ENCODE measurements around the gene CHST11.

DNA sequence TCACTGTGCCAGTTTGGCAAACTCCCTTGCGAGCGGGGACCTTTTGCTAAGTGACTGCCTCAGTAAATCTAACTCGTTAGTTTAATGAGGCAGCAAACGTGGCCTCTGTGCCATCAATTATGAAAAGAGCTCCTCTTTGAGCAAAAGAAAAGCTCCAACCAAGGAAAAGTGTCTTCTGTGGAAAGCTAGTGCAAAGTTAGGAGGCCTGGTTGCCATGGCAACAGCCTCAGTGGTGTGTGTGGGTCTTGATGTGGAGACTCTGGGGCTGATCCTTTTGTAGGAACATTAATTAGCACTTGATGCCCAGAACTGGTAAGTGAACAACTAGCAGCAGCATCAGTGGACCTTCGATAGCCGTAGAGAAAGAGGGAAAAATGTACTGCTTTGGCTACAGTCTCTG, 145.7 kb downstream of the CHST11 start:
- TF ChIP-seq YY1 (IDR thresholded peaks at IDR 0.05; ENCODE audit: insufficient read depth, insufficient read length) (no peak), ZNF274 (IDR thresholded peaks at IDR 0.05; ENCODE audit: low read depth, low read length) (no peak)

Measured in NT2/D1 (cell line).